Muscle of back (tissue), 11 donors: ENCODE results near the gene PSKH1. TPM values are rescaled to one million over a fixed set of nuclear protein-coding genes. Genes with fewer than 3 reads are reported as not detected.

ENCODE experiments used
- DNase-seq, 3 donors: peaks; one replicate each; pipeline versions ENCODE4 v3.0.0 to v3.0.0-alpha.2; 2013
- polyA plus RNA-seq, 10 donors: library from polyadenylated mRNA; unstranded; fragments of 120-200 nt; gene quantifications; one replicate each; pipeline ENCODE4 v1.2.1, GENCODE V29; 2013; ENCODE audit not compliant: insufficient read length in 10 of 10

Gene PSKH1
- polyA plus RNA-seq, 10 donors, result 17.1 to 27.5 (median 20.7) TPM

- no peak for DNase-seq
These were observed 84.6 kb downstream of the PSKH1 start for GRCh38 chr16:67977469-67978227.

Other genes starting within 250 kb of the PSKH1 start
- gene CARMIL2, start 248.1 kb upstream of the PSKH1 start, polyA plus RNA-seq, result 1 to 10 TPM in 2 of 10 donors, under 1 TPM in 8; 0.33 to 4.2 (median 0.55) TPM
- gene ACD, start 233.0 kb upstream of the PSKH1 start, polyA plus RNA-seq, result 10 to 100 TPM; 11.2 to 17.4 (median 14.1) TPM
- 1 to 10 TPM in 6 of 10 donors, under 1 TPM in 4; 0.40 to 1.4 (median 1.2) TPM for gene PARD6A, start 232.3 kb upstream of the PSKH1 start, polyA plus RNA-seq
- 10 to 100 TPM in 1 of 10 donors, 1 to 10 TPM in 9; 5.9 to 11.2 (median 7.4) TPM for gene ENKD1, start 226.5 kb upstream of the PSKH1 start, polyA plus RNA-seq
- 1 to 10 TPM; 1.5 to 3.0 (median 2.3) TPM for gene C16orf86, start 226.4 kb upstream of the PSKH1 start, polyA plus RNA-seq
- 10 to 100 TPM; 11.5 to 19.8 (median 13.7) TPM for gene GFOD2, start 173.9 kb upstream of the PSKH1 start, polyA plus RNA-seq
- 10 to 100 TPM; 14.1 to 27.2 (median 20.3) TPM for gene RANBP10, start 86.7 kb upstream of the PSKH1 start, polyA plus RNA-seq
- 1 to 10 TPM; 1.1 to 3.5 (median 1.6) TPM for gene TSNAXIP1, start 86.4 kb upstream of the PSKH1 start, polyA plus RNA-seq
- gene THAP11, start 50.9 kb upstream of the PSKH1 start, polyA plus RNA-seq, result 10 to 100 TPM; 20.1 to 29.7 (median 24.6) TPM
- 100 to 1,000 TPM; 104 to 135 (median 122) TPM for gene NUTF2, start 46.3 kb upstream of the PSKH1 start, polyA plus RNA-seq
- gene CENPT, start 45.6 kb upstream of the PSKH1 start, polyA plus RNA-seq, result 10 to 100 TPM; 20.8 to 47.6 (median 34.1) TPM
- 100 to 1,000 TPM in 5 of 10 donors, 10 to 100 TPM in 5; 85.2 to 115 (median 100) TPM for gene EDC4, start 20.2 kb upstream of the PSKH1 start, polyA plus RNA-seq
- 1 to 10 TPM in 3 of 10 donors, under 1 TPM in 6, not detected in 1; 0.39 to 1.5 (median 0.53) TPM for gene NRN1L, start 8.4 kb upstream of the PSKH1 start, polyA plus RNA-seq
- gene CTRL, start 38.6 kb downstream of the PSKH1 start, polyA plus RNA-seq, result 1 to 10 TPM; 1.5 to 5.4 (median 3.1) TPM
- 10 to 100 TPM; 18.4 to 35.8 (median 26.8) TPM for gene PSMB10, start 43.6 kb downstream of the PSKH1 start, polyA plus RNA-seq
- gene LCAT, start 50.9 kb downstream of the PSKH1 start, polyA plus RNA-seq, result 10 to 100 TPM; 12.8 to 34.1 (median 21.9) TPM
- gene SLC12A4, start 75.4 kb downstream of the PSKH1 start, polyA plus RNA-seq, result 10 to 100 TPM; 29.8 to 56.0 (median 40.7) TPM
- gene DPEP3, start 87.2 kb downstream of the PSKH1 start, polyA plus RNA-seq, result under 1 TPM in 4 of 10 donors, not detected in 6; 0.05 to 0.33 (median 0.17) TPM
- 1 to 10 TPM in 6 of 10 donors, under 1 TPM in 4; 0.63 to 2.5 (median 1.2) TPM for gene DPEP2, start 106.2 kb downstream of the PSKH1 start, polyA plus RNA-seq
- not detected for gene DPEP2NB, start 122.7 kb downstream of the PSKH1 start, polyA plus RNA-seq
- gene DDX28, start 130.0 kb downstream of the PSKH1 start, polyA plus RNA-seq, result 1 to 10 TPM; 4.6 to 6.7 (median 5.5) TPM
- gene DUS2, start 130.0 kb downstream of the PSKH1 start, polyA plus RNA-seq, result 10 to 100 TPM; 10.2 to 15.0 (median 11.0) TPM
- 10 to 100 TPM; 24.3 to 30.9 (median 27.0) TPM for gene NFATC3, start 192.1 kb downstream of the PSKH1 start, polyA plus RNA-seq